ENCODE measurements around the gene ACOXL.

Gene ACOXL

GRCh38 chr2:111118981-111119821 lies 386.8 kb downstream of the ACOXL start:
- DNase-seq: no peak

- no peak for DNase-seq
Observed at GRCh38 chr2:111119822-111120252, 387.5 kb downstream of the ACOXL start.

GRCh38 chr2:111120253-111121027 lies 388.1 kb downstream of the ACOXL start, which contains the start of gene BCL2L11:
Gene BCL2L11 (plus strand): TSS chr2:111120914. CDS start chr2:111123746, 2,832 bp downstream.
- peak; percentile 92 for DNase-seq

GRCh38 chr2:111121028-111121827 lies 388.9 kb downstream of the ACOXL start:
- DNase-seq: no peak

GRCh38 chr2:111121828-111122630 lies 389.7 kb downstream of the ACOXL start:
- peak; percentile 79 for DNase-seq

- peak; percentile 71 for DNase-seq
Observed at GRCh38 chr2:111122631-111123421, 390.5 kb downstream of the ACOXL start.

GRCh38 chr2:111123751-111124150 lies 391.4 kb downstream of the ACOXL start:
- no peak for DNase-seq

GRCh38 chr2:111126581-111126980 lies 394.2 kb downstream of the ACOXL start:
- no peak for DNase-seq

- no peak for DNase-seq
Observed at GRCh38 chr2:111127351-111127750, 395.0 kb downstream of the ACOXL start.

- DNase-seq: no peak
Observed at GRCh38 chr2:111128096-111128495, 395.7 kb downstream of the ACOXL start.

GRCh38 chr2:111133603-111134002 lies 401.2 kb downstream of the ACOXL start:
- no peak for DNase-seq

- DNase-seq: no peak
Observed at GRCh38 chr2:111134055-111134454, 401.7 kb downstream of the ACOXL start.

- DNase-seq: no peak
Observed at GRCh38 chr2:111135237-111135909, 403.0 kb downstream of the ACOXL start.

GRCh38 chr2:111135910-111136297 lies 403.5 kb downstream of the ACOXL start:
- DNase-seq: no peak

GRCh38 chr2:111138839-111139238 lies 406.5 kb downstream of the ACOXL start:
- DNase-seq: no peak

- peak; percentile 23 for DNase-seq
Observed at GRCh38 chr2:111139637-111140317, 407.4 kb downstream of the ACOXL start.

GRCh38 chr2:111140815-111141214 lies 408.4 kb downstream of the ACOXL start:
- DNase-seq: no peak

GRCh38 chr2:111142101-111142500 lies 409.7 kb downstream of the ACOXL start:
- no peak for DNase-seq

- DNase-seq: no peak
Observed at GRCh38 chr2:111143107-111143842, 410.9 kb downstream of the ACOXL start.
